Ectodermal cell (in vitro differentiated cells): ENCODE data around the gene GPC6.

ENCODE experiments used
- H3K27ac ChIP-seq: 2 replicates; pipeline ENCODE4 v1.7.0; 2013; ENCODE audit warnings: mild to moderate bottlenecking, low read depth, low read length; ENCODE audit not compliant: insufficient read depth, poor library complexity, severe bottlenecking
- H3K27me3 ChIP-seq: 2 replicates; pipeline ENCODE4 v1.7.0; 2013; ENCODE audit warnings: mild to moderate bottlenecking, low read length; ENCODE audit not compliant: insufficient read depth, control insufficient read depth, poor library complexity, severe bottlenecking
- H3K36me3 ChIP-seq: one replicate; pipeline ENCODE4 v1.7.0; 2013; ENCODE audit warnings: low read length; ENCODE audit not compliant: control insufficient read depth, insufficient read depth
- H3K4me1 ChIP-seq: one replicate; pipeline ENCODE4 v1.7.0; 2013; ENCODE audit warnings: low read length; ENCODE audit not compliant: control insufficient read depth, insufficient read depth
- H3K4me3 ChIP-seq: 2 replicates; pipeline ENCODE4 v1.7.0; 2013; ENCODE audit warnings: low read depth, low read length, control low read depth; ENCODE audit not compliant: insufficient read depth
- H3K9me3 ChIP-seq: 2 replicates; pipeline ENCODE4 v1.7.0; 2013; ENCODE audit warnings: mild to moderate bottlenecking, low read length, moderate library complexity; ENCODE audit not compliant: control insufficient read depth
- WGBS, 2 experiments: methylation state at CpG; one replicate each; pipeline ENCODE4 v1.1.7; 2013; ENCODE audit warnings: missing lambda C conversion rate in 2 of 2; 5-methylcytosine and 5-hydroxymethylcytosine counted together

GPC6 gene

DNA sequence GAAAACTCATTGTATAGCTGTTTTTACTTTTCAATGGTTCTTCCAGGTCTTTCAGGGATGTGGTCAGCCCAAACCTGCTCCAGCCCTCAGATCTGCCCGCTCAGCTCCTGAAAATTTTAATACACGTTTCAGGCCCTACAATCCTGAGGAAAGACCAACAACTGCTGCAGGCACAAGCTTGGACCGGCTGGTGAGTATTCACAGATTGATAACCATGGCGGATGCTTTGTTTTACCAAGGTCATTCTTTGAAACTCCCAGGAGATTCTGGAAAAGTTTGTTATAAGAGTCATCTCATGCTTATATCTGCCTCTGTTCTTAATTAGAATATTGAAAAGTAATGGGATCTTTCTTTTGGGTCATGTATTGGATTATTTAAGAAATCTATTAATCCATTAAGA, 1079.3 kb downstream of the GPC6 start:
- 89 to 95% methylated on average over 4 of the region's 4 CpGs for WGBS, 2 experiments
- Histone ChIP-seq H3K36me3 (no peaks in the 10 kb centered on the region), H3K27me3 (no peaks in the 10 kb centered on the region), H3K4me3 (no peak overlapping the region), H3K27ac (no peak overlapping the region), H3K4me1 (peaks cover 6% of the 10 kb centered on the region), H3K9me3 (no peaks in the 10 kb centered on the region)

DNA sequence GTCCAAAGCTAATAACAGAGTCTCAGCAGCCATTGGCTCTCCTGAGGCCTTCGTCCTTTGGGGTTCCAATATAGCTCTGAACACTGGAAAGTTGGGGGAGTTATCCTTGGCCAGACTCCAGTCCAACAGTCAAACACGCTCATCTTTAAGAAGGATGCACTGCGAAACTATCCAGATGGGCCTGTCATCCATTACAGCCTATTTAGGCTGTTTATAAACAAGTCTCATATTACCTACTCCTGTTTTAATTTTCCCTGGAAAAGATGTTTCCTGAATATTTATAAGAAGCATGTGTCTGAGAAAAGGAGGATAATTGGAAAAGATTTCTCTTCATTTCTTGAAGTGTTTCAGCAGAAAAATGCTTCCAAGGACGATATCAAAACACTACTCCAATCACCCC, 1082.2 kb downstream of the GPC6 start:
- no peaks in the 10 kb centered on the region for H3K36me3 ChIP-seq
- peaks cover 24% of the 10 kb centered on the region for H3K4me1 ChIP-seq
- H3K27ac ChIP-seq: no peak overlapping the region
- H3K27me3 ChIP-seq: no peaks in the 10 kb centered on the region
- no peaks in the 10 kb centered on the region for H3K9me3 ChIP-seq
- H3K4me3 ChIP-seq: no peak overlapping the region
- WGBS, 2 experiments: 97% methylated on average over 3 to 4 of the region's 4 CpGs

DNA sequence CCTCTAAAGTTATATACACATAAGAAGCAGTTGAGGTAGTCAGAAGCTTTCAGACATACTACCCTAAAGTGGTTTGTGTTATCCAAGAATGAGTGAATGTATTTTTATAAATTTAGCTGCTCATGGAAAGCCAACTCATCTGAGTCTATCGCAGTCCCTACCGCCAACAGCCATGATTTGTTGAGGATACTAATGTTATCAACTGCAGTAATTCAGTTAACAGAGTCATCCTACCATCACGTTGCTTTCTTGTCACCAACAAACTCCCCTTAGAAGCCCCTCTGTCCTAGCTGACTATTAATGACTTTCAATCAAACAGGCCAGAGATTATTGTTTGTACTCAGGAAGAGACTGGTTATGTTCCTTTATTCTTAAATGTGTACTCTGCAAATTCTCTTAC, 1083.0 kb downstream of the GPC6 start:
- Histone ChIP-seq H3K9me3 (no peaks in the 10 kb centered on the region), H3K4me1 (peaks cover 20% of the 10 kb centered on the region), H3K27ac (no peak overlapping the region), H3K27me3 (no peaks in the 10 kb centered on the region), H3K36me3 (no peaks in the 10 kb centered on the region), H3K4me3 (no peak overlapping the region)
- 90 to 96% methylated on average over 3 of the region's 3 CpGs for WGBS, 2 experiments

DNA sequence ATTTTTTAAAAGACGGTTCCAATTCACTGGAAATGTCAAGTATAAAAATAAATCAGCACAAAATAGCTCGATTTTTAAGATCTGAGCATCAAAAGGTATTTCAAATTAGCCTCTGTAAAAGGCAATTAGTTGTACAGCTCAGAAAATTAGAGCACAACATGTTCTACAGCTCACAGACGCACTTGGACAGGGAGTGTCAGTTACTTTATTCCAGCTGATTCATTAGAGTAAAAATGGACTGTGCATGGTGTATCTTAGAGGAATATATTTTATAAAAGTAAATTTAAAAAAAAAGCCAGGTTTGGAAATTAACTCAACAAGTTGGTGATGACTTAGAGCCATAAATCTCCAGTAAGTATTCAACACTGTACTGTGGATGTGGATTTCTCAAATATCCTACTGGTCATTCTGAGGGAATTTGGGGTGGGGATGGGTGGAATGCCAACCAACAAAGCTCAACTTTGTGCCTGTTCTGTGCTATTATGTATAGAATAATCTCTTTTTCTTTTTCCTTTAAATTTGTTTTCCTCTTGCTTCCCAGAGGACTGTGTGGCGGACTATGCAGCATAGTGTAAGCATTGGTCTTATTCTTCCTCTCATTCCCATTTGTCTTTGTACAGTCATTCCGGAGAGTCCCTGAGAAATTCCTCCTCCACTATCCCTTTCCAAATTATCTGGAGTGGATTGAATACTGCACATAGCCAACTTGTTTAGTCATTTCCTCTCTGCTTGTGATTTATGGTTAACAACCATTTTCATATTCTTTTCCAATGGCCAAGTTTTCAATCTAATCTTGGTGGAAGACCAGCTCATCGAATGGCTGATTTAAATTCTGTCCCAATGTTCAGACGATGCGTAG, 1083.6 kb downstream of the GPC6 start:
- Histone ChIP-seq H3K9me3 (no peaks in the 10 kb centered on the region), H3K27ac (no peak overlapping the region), H3K4me1 (peaks cover 20% of the 10 kb centered on the region), H3K36me3 (no peaks in the 10 kb centered on the region), H3K27me3 (no peaks in the 10 kb centered on the region), H3K4me3 (no peak overlapping the region)
- 92 to 98% methylated on average over 8 of the region's 8 CpGs for WGBS, 2 experiments

DNA sequence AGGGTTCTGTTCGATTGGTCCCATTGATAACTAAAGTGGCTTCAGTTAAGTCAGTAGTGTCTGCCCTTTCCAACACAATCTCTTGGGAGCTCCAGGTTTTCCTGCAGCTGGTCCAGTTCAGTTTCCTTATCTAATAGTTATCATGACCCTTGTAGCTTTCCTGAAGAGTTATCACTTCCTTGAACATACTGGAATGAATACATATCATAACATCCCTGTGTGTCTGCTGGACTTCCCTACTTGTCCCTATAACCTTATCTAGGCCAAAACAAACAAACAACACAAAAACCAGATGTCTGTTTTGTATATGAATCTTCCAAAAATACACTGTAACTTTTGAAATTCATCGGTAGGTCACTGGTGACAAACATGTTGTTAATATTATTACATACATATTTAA, 1085.3 kb downstream of the GPC6 start:
- Histone ChIP-seq H3K4me3 (no peak overlapping the region), H3K9me3 (no peaks in the 10 kb centered on the region), H3K27ac (no peak overlapping the region), H3K27me3 (no peaks in the 10 kb centered on the region), H3K4me1 (peaks cover 20% of the 10 kb centered on the region), H3K36me3 (no peaks in the 10 kb centered on the region)
- WGBS, 2 experiments: 53 to 69% methylated on average over 1 of the region's 2 CpGs

DNA sequence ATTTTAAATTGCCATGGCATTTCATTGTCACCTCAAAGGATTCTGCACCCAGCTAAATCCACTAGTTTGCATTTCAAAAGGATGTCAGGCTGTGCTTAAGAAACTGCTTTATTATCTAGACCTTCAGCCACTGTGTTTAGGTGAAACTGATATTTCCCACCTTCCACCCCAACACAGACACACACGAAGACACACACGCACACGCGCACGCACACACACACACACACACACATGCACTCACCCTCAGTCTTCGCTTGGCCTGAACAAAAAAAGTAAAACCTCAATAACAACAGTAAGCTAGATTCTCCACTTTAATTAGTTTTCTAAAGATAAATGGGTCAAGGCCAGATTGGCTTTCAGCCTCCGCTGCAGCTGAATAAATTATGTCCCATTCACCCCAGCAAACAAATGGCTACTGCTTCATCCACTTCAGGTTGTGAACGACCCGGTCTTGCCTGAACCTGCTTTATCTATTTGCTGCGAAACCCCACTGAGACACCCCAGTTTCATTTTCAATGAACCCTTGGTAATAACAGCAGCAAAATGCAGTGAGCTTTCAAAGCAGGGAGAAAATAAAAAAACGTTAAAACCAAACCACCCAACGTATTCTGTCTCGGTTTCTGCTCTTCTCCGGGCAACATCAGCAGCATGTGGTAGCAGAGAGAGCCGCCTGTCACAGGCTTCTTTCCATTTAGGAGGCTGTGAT, 1086.1 kb downstream of the GPC6 start:
- H3K4me3 ChIP-seq: no peak overlapping the region
- no peaks in the 10 kb centered on the region for H3K36me3 ChIP-seq
- H3K27me3 ChIP-seq: no peaks in the 10 kb centered on the region
- peaks cover 20% of the 10 kb centered on the region for H3K4me1 ChIP-seq
- H3K27ac ChIP-seq: no peak overlapping the region
- no peaks in the 10 kb centered on the region for H3K9me3 ChIP-seq
- 49 to 57% methylated on average over 15 of the region's 15 CpGs for WGBS, 2 experiments

DNA sequence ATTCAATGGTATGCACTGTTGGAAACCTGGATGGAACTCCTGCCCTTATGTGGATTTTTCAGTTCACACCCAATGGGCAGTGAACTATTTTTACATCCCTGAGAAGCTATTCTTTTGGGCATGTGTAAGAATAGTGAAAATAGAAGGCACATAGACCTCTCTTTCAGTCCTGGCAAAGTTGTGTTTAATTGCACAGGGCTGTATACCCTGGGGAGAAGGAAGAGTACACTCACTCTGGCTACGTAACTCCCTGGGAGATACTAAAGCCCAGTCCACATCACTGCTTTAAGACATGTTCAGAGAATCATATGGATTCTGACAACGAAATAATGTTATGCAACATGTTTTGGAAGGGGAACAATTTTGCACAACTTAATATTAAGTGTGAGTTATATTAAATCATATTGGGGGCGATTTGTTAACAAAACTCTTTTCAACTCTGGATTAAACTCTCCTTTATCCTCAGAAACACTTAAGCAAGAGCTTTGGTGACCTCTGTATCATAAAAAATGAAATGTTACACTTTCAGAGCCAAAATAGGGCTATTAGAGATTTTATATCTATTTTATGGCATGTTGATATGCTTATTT, 1086.8 kb downstream of the GPC6 start:
- Histone ChIP-seq H3K4me1 (peaks cover 20% of the 10 kb centered on the region), H3K9me3 (no peaks in the 10 kb centered on the region), H3K27ac (no peak overlapping the region), H3K4me3 (no peak overlapping the region), H3K36me3 (no peaks in the 10 kb centered on the region), H3K27me3 (no peaks in the 10 kb centered on the region)
- WGBS, 2 experiments: 94 to 100% methylated on average over 2 to 3 of the region's 3 CpGs

DNA sequence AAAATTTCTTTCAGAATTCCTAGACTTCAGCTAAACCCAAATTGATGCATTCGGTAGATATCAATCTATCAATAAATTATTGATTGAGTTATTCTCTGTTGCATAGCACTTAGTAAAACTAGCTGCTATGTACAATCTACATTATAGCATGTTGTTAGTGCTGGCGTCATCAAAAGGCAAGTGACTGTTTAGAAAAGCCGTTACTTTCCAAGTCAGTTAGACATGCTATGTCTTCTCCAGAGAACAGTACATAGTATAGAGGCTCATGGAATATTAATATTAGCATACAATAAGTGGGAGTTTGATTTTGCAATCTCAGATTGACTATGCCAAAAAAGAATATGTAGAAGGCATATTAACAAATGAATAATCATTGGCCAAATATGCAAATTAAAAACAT, 1087.3 kb downstream of the GPC6 start:
- peaks cover 20% of the 10 kb centered on the region for H3K4me1 ChIP-seq
- no peak overlapping the region for H3K4me3 ChIP-seq
- H3K9me3 ChIP-seq: no peaks in the 10 kb centered on the region
- no peak overlapping the region for H3K27ac ChIP-seq
- WGBS, 2 experiments: 95 to 100% methylated on average over 1 to 3 of the region's 3 CpGs
- H3K27me3 ChIP-seq: no peaks in the 10 kb centered on the region
- no peaks in the 10 kb centered on the region for H3K36me3 ChIP-seq

DNA sequence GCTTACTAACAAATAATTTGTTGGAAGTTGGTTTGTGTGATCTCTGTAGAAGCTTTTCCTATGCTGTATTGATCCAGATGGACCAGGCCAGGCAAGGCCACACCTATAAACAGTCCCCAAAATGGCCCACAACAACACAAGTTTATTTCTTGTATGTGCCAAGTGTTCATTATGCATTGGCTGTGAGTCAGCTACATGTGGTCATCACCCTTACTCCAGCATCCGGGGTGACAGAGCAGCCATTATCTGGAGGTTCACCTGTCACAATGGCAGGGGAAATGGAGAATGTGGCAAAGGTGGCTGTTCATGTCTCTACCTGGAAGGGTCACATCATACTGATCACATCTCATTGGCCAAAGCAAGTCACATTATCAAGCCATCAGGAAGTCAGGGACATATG, 1088.6 kb downstream of the GPC6 start:
- Histone ChIP-seq H3K27me3 (no peaks in the 10 kb centered on the region), H3K9me3 (no peaks in the 10 kb centered on the region), H3K36me3 (no peaks in the 10 kb centered on the region), H3K27ac (no peak overlapping the region), H3K4me3 (no peak overlapping the region), H3K4me1 (peaks cover 20% of the 10 kb centered on the region)
- WGBS, 2 experiments: 95 to 97% methylated on average over 1 of the region's 1 CpG

DNA sequence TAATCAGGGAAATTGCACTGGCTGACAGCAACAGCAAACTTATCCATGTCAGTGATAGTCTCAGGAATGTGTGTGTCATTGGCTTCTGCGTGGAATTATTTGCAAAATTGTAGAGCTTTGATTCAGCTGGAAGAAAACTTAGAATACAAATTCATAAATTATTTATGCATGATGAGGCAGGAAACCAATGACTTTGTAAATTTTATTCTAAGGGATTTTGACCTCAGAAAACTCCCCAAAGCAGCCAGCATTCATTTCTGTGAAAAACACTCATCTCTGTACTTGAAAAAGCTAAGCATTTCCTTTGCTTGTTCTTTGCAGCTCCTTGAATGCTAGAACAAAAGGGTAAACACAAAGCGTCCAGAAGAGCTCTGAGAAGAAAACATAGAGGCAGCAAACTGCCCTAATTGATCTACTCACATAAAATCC, 1090.5 kb downstream of the GPC6 start:
- Histone ChIP-seq H3K27ac (no peak overlapping the region), H3K4me3 (no peak overlapping the region), H3K36me3 (no peaks in the 10 kb centered on the region), H3K4me1 (peaks cover 17% of the 10 kb centered on the region), H3K9me3 (no peaks in the 10 kb centered on the region), H3K27me3 (no peaks in the 10 kb centered on the region)
- WGBS, 2 experiments: 63 to 64% methylated on average over 1 to 2 of the region's 2 CpGs
